Esophagus squamous epithelium (tissue), 4 donors: Measurements from ENCODE around the gene TMEM255B.

Experiments used
- CTCF ChIP-seq, 6 experiments: fragments of 450-650 bp in 4 of 6; fragments of 200-600 bp in 2 of 6; sonication (generic) in 2 of 6; IDR thresholded peaks; one replicate each; pipeline ENCODE4 v1.5.1; 2016 to 2019; ENCODE audit warnings: antibody characterized with exemption in 6 of 6, mild to moderate bottlenecking in 4 of 6, moderate library complexity in 4 of 6
- POLR2A ChIP-seq, 4 donors: fragments of 450-650 bp; IDR thresholded peaks; one replicate each; pipeline ENCODE4 v1.6.1; 2017; ENCODE audit warnings: antibody characterized with exemption in 4 of 4, mild to moderate bottlenecking in 4 of 4, moderate library complexity in 3 of 4

- TF ChIP-seq CTCF (IDR thresholded peaks at IDR 0.05) = no peak
- TF ChIP-seq POLR2A (IDR thresholded peaks at IDR 0.05) = no peak
Measured at GRCh38 chr13:113834496-113835200, 75.6 kb downstream of the TMEM255B start.
